ENCODE measurements around the gene ADGRG7. TPM values are rescaled to one million over a fixed set of nuclear protein-coding genes. Genes with fewer than 3 reads are reported as not detected.

ADGRG7 gene, protein sequence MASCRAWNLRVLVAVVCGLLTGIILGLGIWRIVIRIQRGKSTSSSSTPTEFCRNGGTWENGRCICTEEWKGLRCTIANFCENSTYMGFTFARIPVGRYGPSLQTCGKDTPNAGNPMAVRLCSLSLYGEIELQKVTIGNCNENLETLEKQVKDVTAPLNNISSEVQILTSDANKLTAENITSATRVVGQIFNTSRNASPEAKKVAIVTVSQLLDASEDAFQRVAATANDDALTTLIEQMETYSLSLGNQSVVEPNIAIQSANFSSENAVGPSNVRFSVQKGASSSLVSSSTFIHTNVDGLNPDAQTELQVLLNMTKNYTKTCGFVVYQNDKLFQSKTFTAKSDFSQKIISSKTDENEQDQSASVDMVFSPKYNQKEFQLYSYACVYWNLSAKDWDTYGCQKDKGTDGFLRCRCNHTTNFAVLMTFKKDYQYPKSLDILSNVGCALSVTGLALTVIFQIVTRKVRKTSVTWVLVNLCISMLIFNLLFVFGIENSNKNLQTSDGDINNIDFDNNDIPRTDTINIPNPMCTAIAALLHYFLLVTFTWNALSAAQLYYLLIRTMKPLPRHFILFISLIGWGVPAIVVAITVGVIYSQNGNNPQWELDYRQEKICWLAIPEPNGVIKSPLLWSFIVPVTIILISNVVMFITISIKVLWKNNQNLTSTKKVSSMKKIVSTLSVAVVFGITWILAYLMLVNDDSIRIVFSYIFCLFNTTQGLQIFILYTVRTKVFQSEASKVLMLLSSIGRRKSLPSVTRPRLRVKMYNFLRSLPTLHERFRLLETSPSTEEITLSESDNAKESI
- not detected for polyA plus RNA-seq (2013, experiment 1 of 2)
- not detected for polyA plus RNA-seq (2013, experiment 2 of 2)

DNA sequence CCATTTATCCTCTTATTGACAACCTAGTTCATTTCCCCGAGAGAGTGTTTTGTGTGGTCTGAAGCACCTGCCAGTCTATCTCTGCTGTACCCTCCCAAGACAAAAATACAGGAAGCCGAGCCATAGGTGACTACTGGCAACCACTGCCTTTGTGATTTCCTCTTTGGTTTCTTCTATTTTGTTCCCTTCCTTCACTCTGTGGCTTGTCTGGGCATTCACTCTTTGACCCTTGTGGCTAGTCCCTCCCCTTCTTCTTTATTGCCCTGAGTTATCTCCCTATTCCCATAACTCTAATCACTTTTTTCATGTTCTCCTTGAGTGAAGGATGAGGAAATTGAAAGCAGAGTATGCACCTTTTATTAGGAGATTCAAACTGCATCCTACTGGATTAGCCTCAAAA lies at the start of gene ADGRG7:
TSS of gene ADGRG7 (plus strand) at position 297 of the 400 bp plus-strand sequence. CDS start 256 bp downstream, outside the sequence.
- Histone ChIP-seq H3K27ac (replicated peaks; ENCODE audit: low read length) (no peak within 1 kb of the TSS), H2BK15ac (ENCODE audit: low read length) (no peak within 1 kb of the TSS), H4K91ac (ENCODE audit: low read depth, low read length, poor library complexity) (no peak within 1 kb of the TSS), H3K36me3 (replicated peaks in 1 of 2; ENCODE audit: control insufficient read depth in 2 of 2, insufficient read depth in 2 of 2, low read length in 2 of 2) (no peaks in the 10 kb centered on the region), H3K4me1 (ENCODE audit: control insufficient read depth in 2 of 2, insufficient read depth in 1 of 2, low read depth in 1 of 2, low read length in 2 of 2) (peaks cover 0 to 14% of the 10 kb centered on the region in 2 donors), H3K23ac (ENCODE audit: low read depth, low read length, poor library complexity) (no peak within 1 kb of the TSS), H3K79me1 (ENCODE audit: low read depth, low read length) (no peaks in the 10 kb centered on the region), H3K9me3 (replicated peaks in 1 of 2; ENCODE audit: control insufficient read depth in 2 of 2, insufficient read depth in 1 of 2, low read depth in 1 of 2, low read length in 2 of 2) (no peaks in the 10 kb centered on the region), H2AK5ac (ENCODE audit: low read depth, low read length) (no peak within 1 kb of the TSS), H2BK120ac (ENCODE audit: low read depth, low read length) (no peak within 1 kb of the TSS), H3K4ac (ENCODE audit: low read length) (no peak within 1 kb of the TSS), H4K8ac (ENCODE audit: low read depth, low read length) (no peak within 1 kb of the TSS), H3K9ac (ENCODE audit: low read depth, low read length, poor library complexity) (no peak within 1 kb of the TSS), H2AFZ (ENCODE audit: low read length) (no peak within 1 kb of the TSS), H3K18ac (ENCODE audit: low read length) (no peak within 1 kb of the TSS), H2BK5ac (ENCODE audit: low read length) (no peak within 1 kb of the TSS), H3K4me3 (ENCODE audit: low read length in 2 of 2) (no peak within 1 kb of the TSS), H3K4me2 (ENCODE audit: insufficient read depth, low read length, poor library complexity, severe bottlenecking) (no peak within 1 kb of the TSS), H3K14ac (ENCODE audit: low read length) (no peak within 1 kb of the TSS), H3K27me3 (ENCODE audit: control insufficient read depth in 3 of 3, insufficient read depth in 3 of 3, low read depth in 1 of 3, low read length in 3 of 3) (no peaks in the 10 kb centered on the region), H2BK12ac (ENCODE audit: low read length) (no peak within 1 kb of the TSS)
- DNase-seq (ENCODE audit: low spot score): no peak
- WGBS, 2 donors (ENCODE audit: extremely low coverage in 2 of 2, insufficient read length in 2 of 2, insufficient replicate concordance in 1 of 2): no CpG with 5 or more reads among the region's 2 CpGs

DNA sequence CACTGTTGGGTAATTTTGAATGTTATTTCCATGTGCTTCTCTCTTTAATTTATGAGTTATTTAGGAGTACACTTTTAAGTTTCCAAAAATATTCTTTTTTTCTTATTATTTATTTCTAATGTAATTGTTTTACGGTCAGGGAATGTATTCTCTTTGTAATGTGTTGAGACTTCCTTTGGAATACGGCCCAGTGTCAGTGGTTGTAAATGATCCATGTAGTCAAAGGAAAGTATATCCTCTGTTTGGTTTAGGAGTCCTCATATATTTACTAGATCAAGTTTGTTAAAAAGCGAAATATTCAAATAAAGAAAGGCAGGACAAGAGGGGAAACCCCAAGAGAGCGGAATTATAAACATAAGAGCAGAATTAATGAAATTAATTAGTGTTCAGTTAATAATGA lies 49.0 kb upstream of the ADGRG7 start:
- Histone ChIP-seq H2AK5ac (ENCODE audit: low read depth, low read length) (no peak overlapping the region), H3K27ac (replicated peaks; ENCODE audit: low read length) (no peak overlapping the region)

DNA sequence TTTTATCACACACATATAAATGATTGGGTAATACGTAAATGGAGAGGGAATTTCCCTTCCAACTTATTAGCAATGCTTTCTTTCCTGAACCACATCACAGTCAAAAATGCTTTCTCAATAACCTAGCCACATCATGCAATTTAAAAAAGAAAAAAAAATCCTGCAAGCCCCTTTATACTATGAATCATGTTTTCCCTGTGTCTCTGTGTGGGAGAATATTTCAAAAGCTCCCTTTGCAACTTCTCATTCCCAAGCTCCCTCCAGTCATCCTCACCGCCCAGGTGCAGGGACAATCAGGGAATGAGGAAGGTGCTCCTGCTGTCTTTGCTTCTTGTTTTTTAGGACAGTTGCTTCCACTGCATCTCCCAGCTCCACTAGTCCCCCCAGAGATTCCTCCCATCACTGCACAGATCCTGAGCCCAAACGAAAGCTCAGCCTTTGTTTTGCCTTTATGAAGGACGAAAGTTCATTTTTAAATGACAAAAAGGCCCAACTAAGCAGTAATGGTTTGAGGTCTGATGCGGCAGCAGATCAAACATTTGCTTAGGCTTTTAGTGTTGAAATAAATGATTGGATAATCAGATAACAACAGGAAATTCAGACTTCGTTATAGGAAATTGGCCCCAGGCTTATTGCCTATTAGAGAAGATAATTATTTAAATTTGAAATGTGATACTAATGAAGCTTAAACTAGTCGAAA lies 47.8 kb upstream of the ADGRG7 start:
- Histone ChIP-seq H3K23ac (ENCODE audit: low read depth, low read length, poor library complexity) (no peak overlapping the region), H2BK120ac (ENCODE audit: low read depth, low read length) (no peak overlapping the region), H4K91ac (ENCODE audit: low read depth, low read length, poor library complexity) (no peak overlapping the region), H3K4me3 (ENCODE audit: low read length in 2 of 2) (no peak overlapping the region), H3K18ac (ENCODE audit: low read length) (no peak overlapping the region), H3K9ac (ENCODE audit: low read depth, low read length, poor library complexity) (no peak overlapping the region), H3K4ac (ENCODE audit: low read length) (no peak overlapping the region), H3K4me1 (ENCODE audit: control insufficient read depth in 2 of 2, insufficient read depth in 1 of 2, low read depth in 1 of 2, low read length in 2 of 2) (peaks cover 0 to 6% of the 10 kb centered on the region in 2 donors), H2AK5ac (ENCODE audit: low read depth, low read length) (no peak overlapping the region), H2BK5ac (ENCODE audit: low read length) (no peak overlapping the region), H3K79me1 (ENCODE audit: low read depth, low read length) (peaks cover 2% of the 10 kb centered on the region), H3K14ac (ENCODE audit: low read length) (no peak overlapping the region), H3K4me2 (ENCODE audit: insufficient read depth, low read length, poor library complexity, severe bottlenecking) (no peak overlapping the region), H3K36me3 (replicated peaks in 1 of 2; ENCODE audit: control insufficient read depth in 2 of 2, insufficient read depth in 2 of 2, low read length in 2 of 2) (no peaks in the 10 kb centered on the region), H4K8ac (ENCODE audit: low read depth, low read length) (no peak overlapping the region), H2BK12ac (ENCODE audit: low read length) (no peak overlapping the region), H3K27ac (replicated peaks; ENCODE audit: low read length) (no peak overlapping the region), H2AFZ (ENCODE audit: low read length) (peak overlapping the region; percentile 26), H2BK15ac (ENCODE audit: low read length) (no peak overlapping the region), H3K27me3 (ENCODE audit: control insufficient read depth in 3 of 3, insufficient read depth in 3 of 3, low read depth in 1 of 3, low read length in 3 of 3) (peaks cover 0 to 1% (median 0%) of the 10 kb centered on the region in 3 experiments), H3K9me3 (replicated peaks in 1 of 2; ENCODE audit: control insufficient read depth in 2 of 2, insufficient read depth in 1 of 2, low read depth in 1 of 2, low read length in 2 of 2) (no peaks in the 10 kb centered on the region)
- no CpG with 5 or more reads among the region's 7 CpGs for WGBS, 2 donors (ENCODE audit: extremely low coverage in 2 of 2, insufficient read length in 2 of 2, insufficient replicate concordance in 1 of 2)
- no peak for DNase-seq (ENCODE audit: low spot score)

More for the DNA sequence above, 49.0 kb upstream of the ADGRG7 start:
- H3K4me3 ChIP-seq (ENCODE audit: low read length in 2 of 2): no peak overlapping the region
- H3K9me3 ChIP-seq (replicated peaks in 1 of 2; ENCODE audit: control insufficient read depth in 2 of 2, insufficient read depth in 1 of 2, low read depth in 1 of 2, low read length in 2 of 2): no peaks in the 10 kb centered on the region
- no peak overlapping the region for H2BK15ac ChIP-seq (ENCODE audit: low read length)
- no peak overlapping the region for H4K8ac ChIP-seq (ENCODE audit: low read depth, low read length)
- no peak overlapping the region for H3K4me2 ChIP-seq (ENCODE audit: insufficient read depth, low read length, poor library complexity, severe bottlenecking)
- no peak overlapping the region for H4K91ac ChIP-seq (ENCODE audit: low read depth, low read length, poor library complexity)
- H2BK120ac ChIP-seq (ENCODE audit: low read depth, low read length): no peak overlapping the region
- H3K27me3 ChIP-seq (ENCODE audit: control insufficient read depth in 3 of 3, insufficient read depth in 3 of 3, low read depth in 1 of 3, low read length in 3 of 3): peaks cover 0 to 1% (median 0%) of the 10 kb centered on the region in 3 experiments
- H3K23ac ChIP-seq (ENCODE audit: low read depth, low read length, poor library complexity): no peak overlapping the region
- peaks cover 0 to 6% of the 10 kb centered on the region in 2 donors for H3K4me1 ChIP-seq (ENCODE audit: control insufficient read depth in 2 of 2, insufficient read depth in 1 of 2, low read depth in 1 of 2, low read length in 2 of 2)
- no peak overlapping the region for H2AFZ ChIP-seq (ENCODE audit: low read length)
- H3K14ac ChIP-seq (ENCODE audit: low read length): no peak overlapping the region
- no peak for DNase-seq (ENCODE audit: low spot score)
- H3K79me1 ChIP-seq (ENCODE audit: low read depth, low read length): peaks cover 2% of the 10 kb centered on the region
- H2BK5ac ChIP-seq (ENCODE audit: low read length): no peak overlapping the region
- H3K36me3 ChIP-seq (replicated peaks in 1 of 2; ENCODE audit: control insufficient read depth in 2 of 2, insufficient read depth in 2 of 2, low read length in 2 of 2): no peaks in the 10 kb centered on the region
- no CpG with 5 or more reads among the region's 4 CpGs for WGBS, 2 donors (ENCODE audit: extremely low coverage in 2 of 2, insufficient read length in 2 of 2, insufficient replicate concordance in 1 of 2)
- no peak overlapping the region for H3K9ac ChIP-seq (ENCODE audit: low read depth, low read length, poor library complexity)
- H2BK12ac ChIP-seq (ENCODE audit: low read length): no peak overlapping the region
- no peak overlapping the region for H3K4ac ChIP-seq (ENCODE audit: low read length)
- no peak overlapping the region for H3K18ac ChIP-seq (ENCODE audit: low read length)
